ENCODE results near the gene NAALADL1. TPM values are rescaled to one million over a fixed set of nuclear protein-coding genes. Genes with fewer than 3 reads are reported as not detected.

Gene NAALADL1
- total and polyA plus RNA-seq, 9 of the 15 experiments (the other 6 are each of a cell fraction or from before 2014, with no cell fraction given), result 0.06 to 0.72 (median 0.22) TPM; not detected in 4

DNA sequence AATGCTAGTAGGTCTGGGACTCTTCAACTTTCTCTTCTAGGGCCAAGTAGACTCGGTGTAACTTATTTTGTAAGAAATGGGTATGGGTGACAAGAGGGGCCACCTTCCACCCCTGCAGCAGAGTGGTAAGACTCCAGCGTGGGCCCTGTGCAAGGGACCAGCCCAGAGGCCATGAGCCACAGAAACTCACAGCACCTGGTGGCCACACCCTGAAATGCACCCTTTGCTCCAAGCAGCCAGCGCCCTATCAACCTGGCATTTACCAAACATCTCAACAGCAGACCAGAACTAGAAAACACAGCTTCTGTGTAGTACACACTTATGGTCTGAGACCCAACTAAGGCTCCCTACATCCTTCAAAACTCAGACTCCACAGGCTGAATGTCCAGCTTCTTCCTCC is 19.8 kb upstream of the NAALADL1 start (continued):
- TF ChIP-seq TSC22D4 (tag; IDR thresholded peaks at IDR 0.05) (no peak), SUPT5H (IDR thresholded peaks at IDR 0.05) (no peak), BMI1 (IDR thresholded peaks at IDR 0.05; ENCODE audit: low read length) (no peak), POLR3A (IDR thresholded peaks at IDR 0.05; ENCODE audit: borderline replicate concordance, extremely low read depth, insufficient read depth, insufficient read length) (no peak), PURB (CRISPR knock-in tag; IDR thresholded peaks at IDR 0.05; ENCODE audit: low read depth) (no peak), ZNF668 (CRISPR knock-in tag; IDR thresholded peaks at IDR 0.05) (no peak)

DNA sequence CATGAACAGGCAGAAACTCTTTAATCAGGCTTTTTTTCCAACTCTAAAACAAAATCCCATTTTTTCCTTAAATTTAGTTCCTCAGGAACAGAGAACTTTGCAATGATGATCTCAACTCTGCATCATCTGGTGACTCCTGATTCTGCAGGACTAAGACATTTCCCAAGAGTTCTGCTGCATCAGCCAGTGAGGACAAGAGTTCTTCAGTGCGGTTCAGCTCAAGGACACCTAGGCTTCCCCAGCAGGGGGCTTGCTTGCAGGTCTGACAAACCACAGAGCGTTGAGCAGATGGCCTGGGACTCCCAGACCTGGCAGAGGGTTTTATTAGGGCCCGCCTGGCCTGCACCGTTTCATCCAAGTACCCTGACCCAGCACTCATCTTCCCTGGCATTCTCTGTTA is 19.1 kb upstream of the NAALADL1 start:
- no peak overlapping the region for H2AFZ ChIP-seq (ENCODE audit: low read depth, low read length)
- H3K9me1 ChIP-seq (ENCODE audit: control insufficient read depth, insufficient read depth, low read length), result no peaks in the 10 kb centered on the region
- no peaks in the 10 kb centered on the region for H3K9me3 ChIP-seq (replicated peaks; ENCODE audit: control insufficient read depth, insufficient read depth, low read depth, low read length)
- H3K27me3 ChIP-seq (ENCODE audit: control insufficient read depth in 2 of 2, insufficient read depth in 2 of 2, low read length in 2 of 2), result no peaks in the 10 kb centered on the region
- H3K9ac ChIP-seq (ENCODE audit: insufficient read depth in 1 of 2, low read depth in 2 of 2, low read length in 2 of 2), result peak overlapping the region in 1 of 2 experiments; percentile 55; a peak in 1 of 4 replicates
- H3K4me3 ChIP-seq, result no peak overlapping the region
- H3K4me1 ChIP-seq (replicated peaks in 1 of 2; ENCODE audit: control insufficient read depth in 2 of 2, insufficient read depth in 2 of 2, low read length in 2 of 2), result peaks cover 16 to 18% of the 10 kb centered on the region in 2 experiments; a peak in 4 of 5 replicates
- BruUV-seq (replicated peaks), result no TSS peak
- peaks cover 46% of the 10 kb centered on the region for H3K79me2 ChIP-seq (ENCODE audit: control insufficient read depth, insufficient read depth, low read length)
- ChIA-PET CTCF (ENCODE audit: low intra/inter-chr PET ratio) (interaction anchor here (0.5 to 3.0 kb wide), 2 partner anchors 64 to 955 kb away, joined by 4 to 18 read pairs; partner anchors contain the start of gene ARL2), POLR2A (interaction anchor here (0.6 to 1.8 kb wide), 5 partner anchors 8 to 1211 kb away, joined by 3 to 4 read pairs (median 3); no protein-coding TSS in a partner anchor)
- peak; percentile 69 for ATAC-seq
- intact Hi-C loops (cut with micrococcal nuclease) (no loop called here), in situ Hi-C loops (cut with MboI) (no loop called here)
- DNase-seq (ENCODE audit: extremely low read depth in 1 of 4, low spot score in 3 of 4), result peak in 1 of 4 experiments; percentile 45
- peak; percentile 79 for FAIRE-seq
- no peak overlapping the region for H3K4me2 ChIP-seq (ENCODE audit: insufficient read depth, low read length)
- H3K27ac ChIP-seq (ENCODE audit: extremely low read depth, low read depth, low read length), result no peak overlapping the region
- WGBS (ENCODE audit: insufficient coverage, low coverage, missing lambda C conversion rate), result 62% methylated on average over 4 of the region's 4 CpGs
- H3K36me3 ChIP-seq (ENCODE audit: control insufficient read depth, insufficient read depth, low read length), result peaks cover 63% of the 10 kb centered on the region
- H4K20me1 ChIP-seq (replicated peaks; ENCODE audit: control insufficient read depth, insufficient read depth, low read length), result peaks cover 6% of the 10 kb centered on the region; the same call in 1 of the 2 replicates
- TF ChIP-seq, protein P1, sequence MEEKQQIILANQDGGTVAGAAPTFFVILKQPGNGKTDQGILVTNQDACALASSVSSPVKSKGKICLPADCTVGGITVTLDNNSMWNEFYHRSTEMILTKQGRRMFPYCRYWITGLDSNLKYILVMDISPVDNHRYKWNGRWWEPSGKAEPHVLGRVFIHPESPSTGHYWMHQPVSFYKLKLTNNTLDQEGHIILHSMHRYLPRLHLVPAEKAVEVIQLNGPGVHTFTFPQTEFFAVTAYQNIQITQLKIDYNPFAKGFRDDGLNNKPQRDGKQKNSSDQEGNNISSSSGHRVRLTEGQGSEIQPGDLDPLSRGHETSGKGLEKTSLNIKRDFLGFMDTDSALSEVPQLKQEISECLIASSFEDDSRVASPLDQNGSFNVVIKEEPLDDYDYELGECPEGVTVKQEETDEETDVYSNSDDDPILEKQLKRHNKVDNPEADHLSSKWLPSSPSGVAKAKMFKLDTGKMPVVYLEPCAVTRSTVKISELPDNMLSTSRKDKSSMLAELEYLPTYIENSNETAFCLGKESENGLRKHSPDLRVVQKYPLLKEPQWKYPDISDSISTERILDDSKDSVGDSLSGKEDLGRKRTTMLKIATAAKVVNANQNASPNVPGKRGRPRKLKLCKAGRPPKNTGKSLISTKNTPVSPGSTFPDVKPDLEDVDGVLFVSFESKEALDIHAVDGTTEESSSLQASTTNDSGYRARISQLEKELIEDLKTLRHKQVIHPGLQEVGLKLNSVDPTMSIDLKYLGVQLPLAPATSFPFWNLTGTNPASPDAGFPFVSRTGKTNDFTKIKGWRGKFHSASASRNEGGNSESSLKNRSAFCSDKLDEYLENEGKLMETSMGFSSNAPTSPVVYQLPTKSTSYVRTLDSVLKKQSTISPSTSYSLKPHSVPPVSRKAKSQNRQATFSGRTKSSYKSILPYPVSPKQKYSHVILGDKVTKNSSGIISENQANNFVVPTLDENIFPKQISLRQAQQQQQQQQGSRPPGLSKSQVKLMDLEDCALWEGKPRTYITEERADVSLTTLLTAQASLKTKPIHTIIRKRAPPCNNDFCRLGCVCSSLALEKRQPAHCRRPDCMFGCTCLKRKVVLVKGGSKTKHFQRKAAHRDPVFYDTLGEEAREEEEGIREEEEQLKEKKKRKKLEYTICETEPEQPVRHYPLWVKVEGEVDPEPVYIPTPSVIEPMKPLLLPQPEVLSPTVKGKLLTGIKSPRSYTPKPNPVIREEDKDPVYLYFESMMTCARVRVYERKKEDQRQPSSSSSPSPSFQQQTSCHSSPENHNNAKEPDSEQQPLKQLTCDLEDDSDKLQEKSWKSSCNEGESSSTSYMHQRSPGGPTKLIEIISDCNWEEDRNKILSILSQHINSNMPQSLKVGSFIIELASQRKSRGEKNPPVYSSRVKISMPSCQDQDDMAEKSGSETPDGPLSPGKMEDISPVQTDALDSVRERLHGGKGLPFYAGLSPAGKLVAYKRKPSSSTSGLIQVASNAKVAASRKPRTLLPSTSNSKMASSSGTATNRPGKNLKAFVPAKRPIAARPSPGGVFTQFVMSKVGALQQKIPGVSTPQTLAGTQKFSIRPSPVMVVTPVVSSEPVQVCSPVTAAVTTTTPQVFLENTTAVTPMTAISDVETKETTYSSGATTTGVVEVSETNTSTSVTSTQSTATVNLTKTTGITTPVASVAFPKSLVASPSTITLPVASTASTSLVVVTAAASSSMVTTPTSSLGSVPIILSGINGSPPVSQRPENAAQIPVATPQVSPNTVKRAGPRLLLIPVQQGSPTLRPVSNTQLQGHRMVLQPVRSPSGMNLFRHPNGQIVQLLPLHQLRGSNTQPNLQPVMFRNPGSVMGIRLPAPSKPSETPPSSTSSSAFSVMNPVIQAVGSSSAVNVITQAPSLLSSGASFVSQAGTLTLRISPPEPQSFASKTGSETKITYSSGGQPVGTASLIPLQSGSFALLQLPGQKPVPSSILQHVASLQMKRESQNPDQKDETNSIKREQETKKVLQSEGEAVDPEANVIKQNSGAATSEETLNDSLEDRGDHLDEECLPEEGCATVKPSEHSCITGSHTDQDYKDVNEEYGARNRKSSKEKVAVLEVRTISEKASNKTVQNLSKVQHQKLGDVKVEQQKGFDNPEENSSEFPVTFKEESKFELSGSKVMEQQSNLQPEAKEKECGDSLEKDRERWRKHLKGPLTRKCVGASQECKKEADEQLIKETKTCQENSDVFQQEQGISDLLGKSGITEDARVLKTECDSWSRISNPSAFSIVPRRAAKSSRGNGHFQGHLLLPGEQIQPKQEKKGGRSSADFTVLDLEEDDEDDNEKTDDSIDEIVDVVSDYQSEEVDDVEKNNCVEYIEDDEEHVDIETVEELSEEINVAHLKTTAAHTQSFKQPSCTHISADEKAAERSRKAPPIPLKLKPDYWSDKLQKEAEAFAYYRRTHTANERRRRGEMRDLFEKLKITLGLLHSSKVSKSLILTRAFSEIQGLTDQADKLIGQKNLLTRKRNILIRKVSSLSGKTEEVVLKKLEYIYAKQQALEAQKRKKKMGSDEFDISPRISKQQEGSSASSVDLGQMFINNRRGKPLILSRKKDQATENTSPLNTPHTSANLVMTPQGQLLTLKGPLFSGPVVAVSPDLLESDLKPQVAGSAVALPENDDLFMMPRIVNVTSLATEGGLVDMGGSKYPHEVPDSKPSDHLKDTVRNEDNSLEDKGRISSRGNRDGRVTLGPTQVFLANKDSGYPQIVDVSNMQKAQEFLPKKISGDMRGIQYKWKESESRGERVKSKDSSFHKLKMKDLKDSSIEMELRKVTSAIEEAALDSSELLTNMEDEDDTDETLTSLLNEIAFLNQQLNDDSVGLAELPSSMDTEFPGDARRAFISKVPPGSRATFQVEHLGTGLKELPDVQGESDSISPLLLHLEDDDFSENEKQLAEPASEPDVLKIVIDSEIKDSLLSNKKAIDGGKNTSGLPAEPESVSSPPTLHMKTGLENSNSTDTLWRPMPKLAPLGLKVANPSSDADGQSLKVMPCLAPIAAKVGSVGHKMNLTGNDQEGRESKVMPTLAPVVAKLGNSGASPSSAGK (IDR thresholded peaks at IDR 0.05), result 0 out of 2 replicates have a peak, but pooled peaks have one; percentile 24
- TF ChIP-seq, protein P2, sequence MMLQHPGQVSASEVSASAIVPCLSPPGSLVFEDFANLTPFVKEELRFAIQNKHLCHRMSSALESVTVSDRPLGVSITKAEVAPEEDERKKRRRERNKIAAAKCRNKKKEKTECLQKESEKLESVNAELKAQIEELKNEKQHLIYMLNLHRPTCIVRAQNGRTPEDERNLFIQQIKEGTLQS (IDR thresholded peaks at IDR 0.05), result no peak
- TF ChIP-seq, protein P2 (CRISPR knock-in tag; conservative IDR thresholded peaks at IDR 0.05), result no peak

All from K562 (cell line).